HUES48 (cell line): ENCODE measurements around the gene ZNF710.

ENCODE experiments used
- H3K27ac ChIP-seq: one replicate; pipeline ENCODE4 v1.7.0; 2013; ENCODE audit warnings: low read depth, low read length, inconsistent platforms
- H3K27me3 ChIP-seq: 2 replicates; pipeline ENCODE4 v1.6.1; 2013; ENCODE audit warnings: mild to moderate bottlenecking, low read length; ENCODE audit not compliant: control insufficient read depth, insufficient read depth
- H3K36me3 ChIP-seq: 2 replicates; pipeline ENCODE4 v1.6.1; 2013; ENCODE audit warnings: low read length; ENCODE audit not compliant: control insufficient read depth, insufficient read depth
- H3K4me1 ChIP-seq: 2 replicates; pipeline ENCODE4 v1.6.1; 2013; ENCODE audit warnings: mild to moderate bottlenecking, low read length; ENCODE audit not compliant: control insufficient read depth, insufficient read depth
- H3K4me3 ChIP-seq: 2 replicates; pipeline ENCODE4 v1.5.1; 2013; ENCODE audit warnings: mild to moderate bottlenecking, low read depth, low read length
- H3K9ac ChIP-seq: 2 replicates; pipeline ENCODE4 v1.6.1; 2013; ENCODE audit warnings: mild to moderate bottlenecking, low read depth, low read length, moderate library complexity
- H3K9me3 ChIP-seq: 2 replicates; pipeline ENCODE4 v1.6.1; 2013; ENCODE audit warnings: low read length; ENCODE audit not compliant: control insufficient read depth, insufficient read depth

ZNF710 gene

DNA sequence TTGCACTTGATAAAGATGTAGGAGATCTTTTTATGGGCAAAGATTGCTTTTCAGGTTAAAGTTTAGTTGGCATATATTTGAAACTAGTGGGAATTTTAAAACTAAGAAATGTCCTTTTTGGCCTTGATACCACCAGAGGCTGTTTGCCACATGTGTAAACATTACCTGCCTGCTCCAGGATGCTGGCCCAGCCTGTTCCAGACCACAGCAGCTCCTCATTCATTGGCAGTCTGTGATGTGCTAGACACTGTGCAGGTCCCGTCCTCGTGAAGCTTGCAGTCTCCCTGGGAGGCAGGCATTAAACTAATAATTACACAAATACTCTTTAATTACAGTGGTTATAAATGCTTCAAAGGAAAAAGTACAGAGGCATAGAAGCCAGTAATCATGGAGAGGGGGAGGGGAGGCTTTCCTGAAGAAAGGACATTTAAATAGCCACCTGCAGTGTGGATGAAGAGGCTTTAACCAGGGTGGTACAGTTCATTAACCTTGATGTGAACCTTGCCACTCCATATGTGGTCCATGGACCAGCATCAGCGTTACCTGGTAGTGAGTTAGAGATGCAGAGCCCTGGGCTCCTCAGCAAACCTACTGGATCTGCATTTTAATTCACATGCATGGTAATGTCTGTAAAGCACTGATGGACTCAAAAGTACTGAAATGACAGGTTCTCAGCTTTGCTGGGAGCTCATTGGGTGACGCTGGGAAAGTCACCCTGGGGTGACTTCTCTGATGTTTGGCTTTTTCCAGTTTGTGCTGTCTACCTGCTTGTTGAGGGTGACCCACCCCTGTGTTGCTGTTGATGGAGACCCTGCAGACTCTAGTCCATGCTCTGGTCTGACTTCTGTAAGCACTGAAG, 5.3 kb downstream of the ZNF710 start:
- Histone ChIP-seq H3K9ac (no peak overlapping the region), H3K36me3 (no peaks in the 10 kb centered on the region), H3K4me3 (no peak overlapping the region), H3K27ac (no peak overlapping the region), H3K27me3 (peaks cover 11% of the 10 kb centered on the region), H3K4me1 (peaks cover 33% of the 10 kb centered on the region), H3K9me3 (peaks cover 3% of the 10 kb centered on the region; the same call in 1 of the 2 replicates)

DNA sequence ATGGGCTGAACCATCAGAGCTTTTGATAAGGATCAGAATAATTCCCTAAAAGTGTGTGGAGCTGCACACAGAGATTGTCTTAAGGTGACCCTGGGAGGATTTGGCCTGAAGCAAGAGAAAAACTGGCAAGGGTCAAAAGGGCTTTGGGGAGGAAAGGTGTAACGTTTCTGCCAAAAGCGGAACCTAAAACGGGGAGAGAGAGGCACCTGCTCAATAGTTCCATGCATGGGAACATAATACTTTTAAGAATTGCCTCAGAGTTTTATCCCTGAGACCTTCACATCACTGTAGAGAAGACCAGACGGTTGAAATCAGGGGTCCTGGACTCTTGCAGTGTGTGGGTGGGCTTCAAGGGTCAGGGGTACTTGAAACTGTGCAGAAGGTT, 5.9 kb downstream of the ZNF710 start:
- Histone ChIP-seq H3K4me1 (peaks cover 33% of the 10 kb centered on the region), H3K9ac (no peak overlapping the region), H3K36me3 (no peaks in the 10 kb centered on the region), H3K4me3 (no peak overlapping the region), H3K9me3 (peaks cover 8% of the 10 kb centered on the region; the same call in 1 of the 2 replicates), H3K27ac (no peak overlapping the region), H3K27me3 (peaks cover 11% of the 10 kb centered on the region)

DNA sequence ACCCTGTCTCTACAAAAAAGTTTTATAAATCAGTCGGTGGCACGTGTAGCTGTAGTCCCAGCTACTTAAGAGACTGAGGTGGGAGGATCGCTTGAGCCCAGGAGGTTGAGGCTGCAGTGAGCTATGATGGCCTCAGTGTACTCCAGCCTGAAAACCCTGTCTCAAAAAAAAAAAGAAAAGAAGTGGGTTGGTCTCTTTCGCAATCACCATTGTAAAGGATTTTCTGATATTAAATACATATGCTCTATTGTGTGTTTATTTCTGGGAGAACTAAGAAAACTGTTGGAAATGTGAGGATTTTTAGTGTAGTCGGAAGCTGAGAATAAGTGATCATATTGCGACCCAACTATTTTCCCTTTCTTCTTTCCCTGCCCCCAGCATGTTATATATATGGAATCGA, 7.5 kb downstream of the ZNF710 start:
- H3K9ac ChIP-seq, result no peak overlapping the region
- no peak overlapping the region for H3K4me3 ChIP-seq
- H3K27ac ChIP-seq, result no peak overlapping the region
- H3K27me3 ChIP-seq, result peaks cover 5% of the 10 kb centered on the region; the same call in 1 of the 2 replicates
- H3K36me3 ChIP-seq, result no peaks in the 10 kb centered on the region
- H3K4me1 ChIP-seq, result peaks cover 32% of the 10 kb centered on the region
- H3K9me3 ChIP-seq, result peaks cover 8% of the 10 kb centered on the region; the same call in 1 of the 2 replicates

DNA sequence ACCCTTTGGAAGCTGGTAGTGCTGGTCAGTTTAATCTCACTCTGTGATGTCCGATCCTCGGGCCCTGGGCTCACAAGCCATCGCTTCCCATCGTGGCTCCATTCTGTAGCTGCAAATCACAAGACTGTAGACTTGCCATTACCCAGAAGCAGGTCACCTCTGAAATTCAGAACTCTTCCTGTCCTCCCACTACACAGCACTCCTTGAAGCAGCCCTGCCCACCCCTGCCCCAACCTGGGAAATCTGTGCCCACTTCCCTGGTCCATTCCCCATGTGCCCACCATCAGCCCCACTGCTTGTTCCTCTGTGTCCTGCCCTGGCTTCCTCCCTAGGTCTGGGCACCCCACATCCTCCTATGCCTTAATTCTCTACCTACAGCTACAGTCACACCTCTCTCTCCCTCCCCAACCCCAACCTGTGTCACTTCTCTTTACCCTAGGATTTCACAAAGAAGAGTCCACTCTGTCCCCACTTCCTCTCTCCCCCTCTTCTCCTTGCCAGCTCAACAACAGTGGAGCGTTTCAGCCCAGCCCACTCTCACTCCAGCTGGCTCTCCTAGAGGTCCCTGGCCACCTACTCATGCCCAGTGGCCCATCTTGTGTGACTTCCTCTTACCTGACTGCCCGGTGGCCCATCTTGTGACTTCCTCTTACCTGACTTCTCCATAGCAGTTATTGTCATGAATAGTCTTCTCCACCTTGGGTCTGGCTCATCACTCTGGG, 8.3 kb downstream of the ZNF710 start:
- peaks cover 8% of the 10 kb centered on the region; the same call in 1 of the 2 replicates for H3K9me3 ChIP-seq
- H3K4me1 ChIP-seq, result peaks cover 23% of the 10 kb centered on the region
- no peak overlapping the region for H3K4me3 ChIP-seq
- no peaks in the 10 kb centered on the region for H3K36me3 ChIP-seq
- H3K27me3 ChIP-seq, result no peaks in the 10 kb centered on the region
- no peak overlapping the region for H3K27ac ChIP-seq
- H3K9ac ChIP-seq, result no peak overlapping the region

DNA sequence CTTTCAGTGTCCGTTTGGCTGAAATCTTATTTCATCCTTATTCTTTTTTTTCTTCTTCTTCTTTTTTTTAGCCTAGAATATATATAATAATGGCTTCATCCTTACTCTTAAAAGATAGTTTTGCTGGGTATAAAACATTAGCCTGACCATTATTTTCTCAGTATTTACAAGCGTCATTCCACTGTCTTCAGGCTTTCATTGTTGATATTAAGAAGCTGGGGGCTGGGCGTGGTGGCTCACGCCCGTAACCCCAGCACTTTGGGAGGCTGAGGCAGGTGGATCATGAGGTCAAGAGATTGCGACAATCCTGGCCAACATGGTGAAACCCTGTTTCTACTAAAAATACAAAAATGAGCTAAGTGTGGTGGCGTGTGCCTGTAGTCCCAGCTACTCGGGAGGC, 10.6 kb downstream of the ZNF710 start:
- no peaks in the 10 kb centered on the region for H3K27me3 ChIP-seq
- H3K9ac ChIP-seq, result no peak overlapping the region
- H3K9me3 ChIP-seq, result peaks cover 8% of the 10 kb centered on the region; the same call in 1 of the 2 replicates
- H3K36me3 ChIP-seq, result no peaks in the 10 kb centered on the region
- no peak overlapping the region for H3K27ac ChIP-seq
- H3K4me1 ChIP-seq, result peaks cover 3% of the 10 kb centered on the region
- no peak overlapping the region for H3K4me3 ChIP-seq

DNA sequence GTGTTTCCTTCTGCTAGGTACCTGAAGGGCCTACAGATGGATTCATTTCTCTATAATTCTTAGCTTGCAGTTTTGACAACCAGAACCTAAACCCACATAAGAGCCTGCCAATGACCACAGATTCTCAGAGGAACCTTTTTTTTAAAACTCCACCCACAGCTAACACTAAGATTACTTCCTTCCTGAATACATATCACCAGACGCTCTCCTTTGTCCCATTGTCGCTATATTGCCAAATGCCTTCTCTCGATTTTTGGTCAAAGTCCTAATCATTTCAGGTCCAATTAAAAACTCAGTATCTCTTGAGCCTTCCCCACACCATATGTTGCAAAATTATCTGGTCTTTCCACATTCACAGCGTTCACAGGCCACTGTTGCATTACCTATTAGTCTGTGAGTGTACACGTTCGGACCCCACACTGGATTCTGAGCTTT, 12.4 kb downstream of the ZNF710 start:
- H3K27ac ChIP-seq, result no peak overlapping the region
- no peaks in the 10 kb centered on the region for H3K36me3 ChIP-seq
- peaks cover 8% of the 10 kb centered on the region; the same call in 1 of the 2 replicates for H3K9me3 ChIP-seq
- no peak overlapping the region for H3K9ac ChIP-seq
- no peaks in the 10 kb centered on the region for H3K4me1 ChIP-seq
- no peak overlapping the region for H3K4me3 ChIP-seq
- no peaks in the 10 kb centered on the region for H3K27me3 ChIP-seq

DNA sequence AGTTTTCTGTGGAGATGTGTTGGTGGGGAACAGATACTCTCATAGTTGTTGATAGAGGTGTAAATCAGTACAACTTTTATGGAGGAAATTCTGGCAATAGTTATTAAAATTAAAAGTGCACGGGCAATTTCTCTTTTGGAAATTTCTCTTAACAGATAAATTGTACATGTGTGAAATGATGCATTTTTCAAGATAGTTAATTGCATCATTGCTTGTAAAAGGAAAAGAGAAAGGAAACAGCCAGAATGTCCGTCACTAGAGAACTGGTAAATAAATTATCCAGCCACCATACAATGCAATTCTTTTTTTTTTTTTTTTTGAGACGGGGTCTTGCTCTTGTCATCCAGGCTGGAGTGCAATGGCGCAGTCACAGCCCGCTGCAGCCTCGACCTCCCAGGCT, 14.2 kb downstream of the ZNF710 start:
- Histone ChIP-seq H3K4me1 (no peaks in the 10 kb centered on the region), H3K36me3 (no peaks in the 10 kb centered on the region), H3K9me3 (peaks cover 8% of the 10 kb centered on the region; the same call in 1 of the 2 replicates), H3K9ac (no peak overlapping the region), H3K4me3 (no peak overlapping the region), H3K27ac (no peak overlapping the region), H3K27me3 (no peaks in the 10 kb centered on the region)

DNA sequence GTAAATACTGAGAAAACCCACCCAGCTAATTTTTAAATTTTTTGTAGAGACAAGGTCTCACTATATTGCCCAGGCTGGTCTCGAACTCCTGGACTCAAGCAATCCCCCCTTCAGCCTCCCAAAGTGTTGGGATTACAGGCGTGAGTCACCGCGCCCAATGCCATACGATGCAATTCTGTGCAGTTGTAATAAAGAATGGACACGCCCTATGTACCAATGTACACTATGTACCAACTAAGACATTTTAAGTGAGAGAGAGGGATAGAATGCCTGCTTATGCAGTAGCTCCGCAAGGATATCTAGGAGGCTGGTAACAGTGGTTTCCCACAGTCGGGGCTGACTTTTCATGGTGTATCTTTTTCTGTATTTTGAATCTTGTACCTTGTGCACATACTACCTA, 14.6 kb downstream of the ZNF710 start:
- no peaks in the 10 kb centered on the region for H3K27me3 ChIP-seq
- no peak overlapping the region for H3K27ac ChIP-seq
- H3K9me3 ChIP-seq, result peaks cover 8% of the 10 kb centered on the region; the same call in 1 of the 2 replicates
- no peak overlapping the region for H3K9ac ChIP-seq
- H3K36me3 ChIP-seq, result no peaks in the 10 kb centered on the region
- H3K4me3 ChIP-seq, result no peak overlapping the region
- H3K4me1 ChIP-seq, result no peaks in the 10 kb centered on the region

DNA sequence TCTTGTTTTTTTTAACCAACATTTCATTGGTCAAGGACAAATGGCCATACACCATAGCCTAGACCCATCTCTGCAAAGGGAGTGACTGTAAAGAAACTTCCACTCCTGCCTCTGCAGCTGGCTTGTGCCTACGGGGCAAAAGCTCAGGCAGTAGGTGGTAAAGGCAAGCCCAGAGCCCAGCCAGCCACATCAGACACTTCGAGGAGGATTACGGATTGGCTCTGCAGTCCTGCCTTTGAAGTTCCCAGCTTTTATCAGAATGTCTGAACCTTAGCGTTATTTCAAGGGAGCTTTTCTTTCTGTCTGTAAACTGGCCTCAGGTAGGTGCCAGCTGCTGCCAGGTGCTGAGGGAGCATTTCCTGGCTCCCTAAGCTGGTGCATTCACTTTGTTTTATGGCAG, 15.6 kb downstream of the ZNF710 start:
- peaks cover 2% of the 10 kb centered on the region; the same call in 1 of the 2 replicates for H3K9me3 ChIP-seq
- no peak overlapping the region for H3K4me3 ChIP-seq
- no peak overlapping the region for H3K9ac ChIP-seq
- H3K27me3 ChIP-seq, result no peaks in the 10 kb centered on the region
- no peaks in the 10 kb centered on the region for H3K36me3 ChIP-seq
- H3K27ac ChIP-seq, result no peak overlapping the region
- no peaks in the 10 kb centered on the region for H3K4me1 ChIP-seq

DNA sequence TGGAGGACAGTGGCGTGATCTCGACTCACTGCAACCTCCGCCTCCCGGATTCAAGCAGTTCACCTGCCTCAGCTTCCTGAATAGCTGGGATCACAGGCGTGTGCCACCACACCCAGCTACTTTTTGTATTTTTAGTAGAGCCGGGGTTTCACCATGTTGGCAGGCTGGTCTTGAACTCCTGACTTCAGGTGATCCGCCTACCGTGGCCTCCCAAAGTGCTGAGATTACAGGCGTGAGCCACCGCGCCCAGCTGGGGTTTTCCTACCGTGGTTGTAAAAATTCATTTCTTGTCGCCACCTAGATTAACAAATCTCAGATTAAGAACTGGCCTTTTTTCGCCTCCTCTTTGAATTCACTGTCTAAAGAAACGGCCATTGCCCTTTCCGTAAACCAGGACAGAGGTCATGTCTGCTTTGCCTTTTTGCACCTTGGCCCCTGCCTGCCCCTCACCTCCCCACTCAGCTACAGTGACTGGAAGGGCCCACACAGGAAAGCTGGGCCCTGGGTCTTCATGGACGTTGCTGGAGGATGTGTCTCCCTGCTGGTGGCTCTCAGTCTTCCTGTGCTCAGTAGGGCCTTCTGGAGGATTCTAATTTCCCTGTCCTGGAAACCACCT, 17.2 kb downstream of the ZNF710 start:
- Histone ChIP-seq H3K36me3 (no peaks in the 10 kb centered on the region), H3K4me3 (no peak overlapping the region), H3K4me1 (no peaks in the 10 kb centered on the region), H3K27ac (no peak overlapping the region), H3K9me3 (no peaks in the 10 kb centered on the region), H3K9ac (no peak overlapping the region), H3K27me3 (no peaks in the 10 kb centered on the region)
